Heart left ventricle (tissue), 16 donors: ENCODE results near the gene SMPD1. TPM values are rescaled to one million over a fixed set of nuclear protein-coding genes. Genes with fewer than 3 reads are reported as not detected.
A peak's percentile ranks its signal among the peaks of the same experiment; 100 is the strongest.

Experiments used
- ATAC-seq, 4 donors: fragments of 200-7000 bp; cut with Tn5 transposase; one replicate each; pipeline ENCODE4 v1.9.1; 2020 to 2022; ENCODE audit warnings: moderate library complexity in 4 of 4, mild to moderate bottlenecking in 3 of 4, moderate number of reproducible peaks in 1 of 4
- DNase-seq, 5 donors: peaks; one replicate each; pipeline ENCODE4 v3.0.0-alpha.2; 2020
- H3K27ac ChIP-seq, 12 donors: fragments of 200-600 bp; sonication (generic) in 4 of 12; one replicate each; pipeline versions ENCODE4 v1.5.0 to v1.8.0; 2016 to 2022; ENCODE audit warnings: mild to moderate bottlenecking in 2 of 12
- H3K27me3 ChIP-seq, 9 donors: fragments of 200-600 bp; sonication (generic) in 2 of 9; one replicate each; pipeline versions ENCODE4 v1.5.1 to v1.8.0; 2016 to 2022; ENCODE audit warnings: mild to moderate bottlenecking in 3 of 9
- H3K36me3 ChIP-seq, 9 donors: fragments of 200-600 bp; sonication (generic) in 2 of 9; one replicate each; pipeline versions ENCODE4 v1.5.0 to v1.8.0; 2018 to 2022; ENCODE audit warnings: mild to moderate bottlenecking in 2 of 9
- H3K4me1 ChIP-seq, 12 donors: fragments of 200-600 bp; sonication (generic) in 4 of 12; one replicate each; pipeline versions ENCODE4 v1.5.0 to v1.8.0; 2016 to 2022; ENCODE audit warnings: mild to moderate bottlenecking in 3 of 12
- H3K4me3 ChIP-seq, 12 donors: fragments of 200-600 bp; sonication (generic) in 4 of 12; one replicate each; pipeline versions ENCODE4 v1.5.0 to v1.8.0; 2017 to 2022; ENCODE audit warnings: mild to moderate bottlenecking in 9 of 12, moderate library complexity in 4 of 12
- H3K9me3 ChIP-seq, 12 donors: fragments of 200-600 bp; sonication (generic) in 4 of 12; one replicate each; pipeline versions ENCODE4 v1.5.0 to v1.8.0; 2016 to 2022; ENCODE audit warnings: mild to moderate bottlenecking in 1 of 12
- CTCF ChIP-seq, 12 donors: fragments of 200-600 bp; sonication (generic) in 4 of 12; IDR thresholded peaks; one replicate each; pipeline versions ENCODE4 v1.5.0 to v1.8.0; 2018 to 2022; ENCODE audit warnings: antibody characterized with exemption in 12 of 12, mild to moderate bottlenecking in 5 of 12
- POLR2A ChIP-seq, 2 donors: fragments of 450-650 bp; IDR thresholded peaks; one replicate each; pipeline ENCODE4 v1.6.1; 2017; ENCODE audit warnings: antibody characterized with exemption in 2 of 2, mild to moderate bottlenecking in 2 of 2, moderate library complexity in 2 of 2
- WGBS, 4 donors: extraction: QIAGEN DNeasy Blood & Tissue Kit in 2 of 4; methylation state at CpG; one replicate each; pipeline versions ENCODE4 v1.1.5 to v1.1.7; 2013 to 2018; 5-methylcytosine and 5-hydroxymethylcytosine counted together
- intact Hi-C, 10 donors: fragments of 100-400 bp; cut with DNase I; formaldehyde crosslinking; loops; one replicate each; pipeline versions ENCODE4 v1.11.1 to v1.14.2; 2022
- polyA plus RNA-seq, 2 donors: library from polyadenylated mRNA; stranded (reverse); fragments of 200-250 nt; gene quantifications; one replicate each; pipeline ENCODE4 v1.2.3, GENCODE V29; 2013
- total RNA-seq, 9 donors: library from RNA; depleted of rRNA in 2 of 9; stranded (reverse); fragments of >200 nt in 2 of 9; fragmentation: NEBNext Ultra II Directional in 3 of 9; extraction: Animal tissue kit (Norgen Biotek cat#: 25700) in 3 of 9; gene quantifications; one replicate each; pipeline versions ENCODE4 v1.1.0 to v1.2.4, GENCODE V29; 2016 to 2023
- donor health status: ischemic (EF 13 %, LVEDD 7.1; RV severe dilation, severe dysfunction).
- donor health status: healthy with polysubstance abuse.
- donor health status: DM: no; HTN: yes; CAD: no.
- donor health status: DM: no; HTN: no; CAD: no.
- donor health status: ischemic (EF 25% LVEDD 6.9; RV normal size, moderate dysfunction).
- donor health status: ischemic (EF 25% LVEDD 5.7; RV mildly dilated, moderate dysfunction).
- donor health status: healthy.
- donor health status: DM: yes; HTN: yes; CAD: no.
- donor health status: ischemic (EF 35%, LVEDD 5.7; RV mildly dilated, moderate dysfunction).
- donor health status: nonischemic (EF 11% LVEDD 7.7; RV severe dilation, severe dysfunction).
- donor health status: DM: yes; HTN: yes; CAD: no.
- donor health status: PGD.
- donor health status: ischemic (EF 29% LVEDD 5.4; RV normal size, mild dysfunction).
- donor health status: nonischemic (EF 23%, LVEDD 6.1; RV moderate dilation, normal function).

SMPD1 gene
- total and polyA plus RNA-seq, 11 donors: 53.8 to 92.3 (median 64.9) TPM

GRCh38 chr11:6437423-6437822, 47.1 kb downstream of the SMPD1 start:
- H3K9me3 ChIP-seq: no peaks in the 10 kb centered on the region
- TF ChIP-seq CTCF (IDR thresholded peaks at IDR 0.05): no peak
- no peak for TF ChIP-seq POLR2A (IDR thresholded peaks at IDR 0.05)
- no peak overlapping the region for H3K4me3 ChIP-seq
- DNase-seq (no peak), ATAC-seq (no peak)
- H3K27ac ChIP-seq: no peak overlapping the region
- H3K4me1 ChIP-seq: peaks cover 0 to 14% (median 0%) of the 10 kb centered on the region in 12 donors
- intact Hi-C loops: loop anchor here in 3 of 10 donors (5.0 to 10.0 kb wide), 2 partner anchors 67 to 70 kb away; no protein-coding TSS in a partner anchor
- H3K27me3 ChIP-seq: no peaks in the 10 kb centered on the region
- H3K36me3 ChIP-seq: no peaks in the 10 kb centered on the region
- WGBS, 4 donors: 84 to 94% (median 92%) methylated on average over 12 of the region's 12 CpGs

- intact Hi-C loops: loop anchor here in 4 of 10 donors (2.0 to 10.0 kb wide), 3 partner anchors 67 to 69 kb away; no protein-coding TSS in a partner anchor
- TF ChIP-seq CTCF (IDR thresholded peaks at IDR 0.05) (no peak), POLR2A (IDR thresholded peaks at IDR 0.05) (no peak)
- no peak for DNase-seq
- Histone ChIP-seq H3K4me3 (no peak overlapping the region), H3K9me3 (no peaks in the 10 kb centered on the region), H3K27me3 (no peaks in the 10 kb centered on the region), H3K4me1 (peaks cover 0 to 14% (median 0%) of the 10 kb centered on the region in 12 donors), H3K36me3 (no peaks in the 10 kb centered on the region), H3K27ac (no peak overlapping the region)
- ATAC-seq: peak in 1 of 4 donors; percentile 40
- 72 to 81% (median 75%) methylated on average over 3 of the region's 3 CpGs for WGBS, 4 donors
Measured at GRCh38 chr11:6437993-6438392, 47.7 kb downstream of the SMPD1 start.

GRCh38 chr11:6438979-6439571, 48.8 kb downstream of the SMPD1 start:
- Histone ChIP-seq H3K9me3 (no peaks in the 10 kb centered on the region), H3K27ac (no peak overlapping the region), H3K36me3 (no peaks in the 10 kb centered on the region), H3K4me3 (no peak overlapping the region), H3K4me1 (peaks cover 0 to 14% (median 0%) of the 10 kb centered on the region in 12 donors), H3K27me3 (no peaks in the 10 kb centered on the region)
- intact Hi-C loops: loop anchor here in 4 of 10 donors (2.0 to 10.0 kb wide), 3 partner anchors 66 to 68 kb away; no protein-coding TSS in a partner anchor
- no peak for TF ChIP-seq POLR2A (IDR thresholded peaks at IDR 0.05)
- peak; percentile 48 to 73 (median 59) for TF ChIP-seq CTCF (IDR thresholded peaks at IDR 0.05)
- DNase-seq (peak in 4 of 5 donors; percentile 27 to 51 (median 40)), ATAC-seq (peak in 3 of 4 donors; percentile 58 to 72 (median 63))
- WGBS, 4 donors: 0 to 4% (median 1%) methylated on average over 1 of the region's 1 CpG

- ATAC-seq (no peak), DNase-seq (no peak)
- no peak within 1 kb of the TSS for H3K4me3 ChIP-seq
- no peaks in the 10 kb centered on the region for H3K36me3 ChIP-seq
- H3K4me1 ChIP-seq: peaks cover 0 to 14% (median 0%) of the 10 kb centered on the region in 12 donors
- H3K27me3 ChIP-seq: no peaks in the 10 kb centered on the region
- intact Hi-C loops: loop anchor here in 6 of 10 donors (5.0 to 10.0 kb wide), 4 partner anchors 64 to 264 kb away; no protein-coding TSS in a partner anchor
- H3K27ac ChIP-seq: no peak within 1 kb of the TSS
- 67 to 77% (median 70%) methylated on average over 3 of the region's 3 CpGs for WGBS, 4 donors
- TF ChIP-seq CTCF (IDR thresholded peaks at IDR 0.05) (no peak), POLR2A (IDR thresholded peaks at IDR 0.05) (no peak)
- H3K9me3 ChIP-seq: no peaks in the 10 kb centered on the region
Measured at GRCh38 chr11:6440906-6441358, 50.7 kb downstream of the SMPD1 start, which contains the start of gene HPX. HPX (minus strand) TSS chr11:6440987; CDS start chr11:6440963, 24 bp downstream.
